ENCODE measurements around the gene PRKCB.

Gene PRKCB

DNA sequence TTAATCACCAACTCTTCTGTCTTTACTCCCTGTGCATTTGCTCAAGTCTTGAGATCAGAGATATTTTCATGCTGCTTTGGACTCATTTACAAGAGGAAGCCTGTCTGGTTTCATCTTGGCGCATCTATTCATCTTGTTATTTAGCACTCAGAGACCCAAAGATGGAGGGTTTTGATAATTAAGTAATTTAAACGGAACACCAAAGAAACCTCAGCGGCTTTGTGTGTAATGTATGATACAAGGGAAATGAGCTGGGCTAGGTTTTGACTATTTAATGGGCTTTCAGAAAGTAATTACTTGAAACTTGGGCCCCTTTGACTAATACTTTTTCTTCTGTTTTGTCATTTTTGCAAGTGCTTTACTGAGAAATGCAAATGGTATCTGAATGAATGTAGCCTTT is 354.2 kb downstream of the PRKCB start:
- Histone ChIP-seq H3K4me1 (ENCODE audit: control insufficient read depth in 2 of 2, insufficient read depth in 2 of 2, low read length in 2 of 2) (no peaks in the 10 kb centered on the region), H3K27me3 (ENCODE audit: control insufficient read depth in 2 of 2, insufficient read depth in 2 of 2, low read length in 2 of 2) (no peaks in the 10 kb centered on the region), H3K27ac (ENCODE audit: low read depth in 2 of 2, low read length in 2 of 2) (no peak overlapping the region), H3K9me3 (ENCODE audit: control insufficient read depth in 2 of 2, low read length in 2 of 2) (no peaks in the 10 kb centered on the region), H3K9ac (ENCODE audit: low read depth in 1 of 2, low read length in 2 of 2) (no peak overlapping the region), H3K36me3 (ENCODE audit: control insufficient read depth in 2 of 2, insufficient read depth in 2 of 2, low read length in 2 of 2) (peaks cover 0 to 3% of the 10 kb centered on the region in 2 donors), H3K4me3 (ENCODE audit: low read length in 2 of 2) (no peak overlapping the region)

DNA sequence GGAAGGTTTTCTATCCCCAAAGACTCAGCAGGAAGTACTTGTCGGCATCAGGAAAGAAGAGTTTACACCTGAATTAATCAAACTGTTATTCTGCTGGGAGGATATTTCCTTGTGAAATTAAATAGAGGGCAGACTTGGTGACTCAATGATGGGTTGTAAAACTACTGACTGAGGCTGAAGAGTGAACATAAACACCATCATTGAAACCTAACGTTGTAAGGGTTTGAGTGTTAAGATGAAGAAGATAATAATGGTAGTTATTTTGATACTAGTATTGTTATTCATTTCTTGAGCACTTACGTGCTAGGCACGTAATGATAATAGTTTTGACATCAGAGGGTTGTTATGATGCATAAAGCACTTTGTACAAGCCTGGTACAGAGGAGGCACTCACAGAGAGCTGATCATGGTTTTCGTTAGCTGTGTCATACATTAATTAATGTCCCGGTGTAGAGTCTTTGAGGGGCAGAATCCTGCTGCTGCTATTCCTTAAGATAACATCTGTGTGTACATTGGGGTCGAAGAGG is 356.2 kb downstream of the PRKCB start:
- Histone ChIP-seq H3K9ac (ENCODE audit: low read depth in 1 of 2, low read length in 2 of 2) (no peak overlapping the region), H3K36me3 (ENCODE audit: control insufficient read depth in 2 of 2, insufficient read depth in 2 of 2, low read length in 2 of 2) (peaks cover 0 to 3% of the 10 kb centered on the region in 2 donors), H3K9me3 (ENCODE audit: control insufficient read depth in 2 of 2, low read length in 2 of 2) (no peaks in the 10 kb centered on the region), H3K4me3 (ENCODE audit: low read length in 2 of 2) (no peak overlapping the region), H3K27me3 (ENCODE audit: control insufficient read depth in 2 of 2, insufficient read depth in 2 of 2, low read length in 2 of 2) (no peaks in the 10 kb centered on the region), H3K4me1 (ENCODE audit: control insufficient read depth in 2 of 2, insufficient read depth in 2 of 2, low read length in 2 of 2) (no peaks in the 10 kb centered on the region), H3K27ac (ENCODE audit: low read depth in 2 of 2, low read length in 2 of 2) (no peak overlapping the region)

DNA sequence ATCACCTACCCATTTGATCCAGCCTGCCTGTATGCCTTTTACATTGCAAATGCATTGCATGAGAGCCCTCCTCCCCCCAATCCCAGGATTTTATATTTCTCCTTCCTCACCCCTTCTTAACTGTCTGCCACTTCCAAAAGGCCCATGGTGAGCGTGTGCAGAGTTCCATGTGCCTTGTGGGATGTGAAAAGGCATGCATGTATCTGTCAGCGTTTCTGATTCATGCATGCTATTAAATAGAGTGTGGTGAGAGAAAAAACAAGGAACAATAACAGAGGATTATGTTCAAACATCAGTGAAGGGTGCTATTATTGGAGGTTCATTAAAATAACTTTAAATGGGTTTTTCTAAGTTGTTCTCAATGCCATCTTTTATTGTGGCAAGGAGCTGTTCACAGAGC is 359.4 kb downstream of the PRKCB start:
- Histone ChIP-seq H3K4me1 (ENCODE audit: control insufficient read depth in 2 of 2, insufficient read depth in 2 of 2, low read length in 2 of 2) (no peaks in the 10 kb centered on the region), H3K9ac (ENCODE audit: low read depth in 1 of 2, low read length in 2 of 2) (no peak overlapping the region), H3K27ac (ENCODE audit: low read depth in 2 of 2, low read length in 2 of 2) (no peak overlapping the region), H3K9me3 (ENCODE audit: control insufficient read depth in 2 of 2, low read length in 2 of 2) (no peaks in the 10 kb centered on the region), H3K27me3 (ENCODE audit: control insufficient read depth in 2 of 2, insufficient read depth in 2 of 2, low read length in 2 of 2) (no peaks in the 10 kb centered on the region), H3K4me3 (ENCODE audit: low read length in 2 of 2) (no peak overlapping the region), H3K36me3 (ENCODE audit: control insufficient read depth in 2 of 2, insufficient read depth in 2 of 2, low read length in 2 of 2) (peaks cover 0 to 3% of the 10 kb centered on the region in 2 donors)

DNA sequence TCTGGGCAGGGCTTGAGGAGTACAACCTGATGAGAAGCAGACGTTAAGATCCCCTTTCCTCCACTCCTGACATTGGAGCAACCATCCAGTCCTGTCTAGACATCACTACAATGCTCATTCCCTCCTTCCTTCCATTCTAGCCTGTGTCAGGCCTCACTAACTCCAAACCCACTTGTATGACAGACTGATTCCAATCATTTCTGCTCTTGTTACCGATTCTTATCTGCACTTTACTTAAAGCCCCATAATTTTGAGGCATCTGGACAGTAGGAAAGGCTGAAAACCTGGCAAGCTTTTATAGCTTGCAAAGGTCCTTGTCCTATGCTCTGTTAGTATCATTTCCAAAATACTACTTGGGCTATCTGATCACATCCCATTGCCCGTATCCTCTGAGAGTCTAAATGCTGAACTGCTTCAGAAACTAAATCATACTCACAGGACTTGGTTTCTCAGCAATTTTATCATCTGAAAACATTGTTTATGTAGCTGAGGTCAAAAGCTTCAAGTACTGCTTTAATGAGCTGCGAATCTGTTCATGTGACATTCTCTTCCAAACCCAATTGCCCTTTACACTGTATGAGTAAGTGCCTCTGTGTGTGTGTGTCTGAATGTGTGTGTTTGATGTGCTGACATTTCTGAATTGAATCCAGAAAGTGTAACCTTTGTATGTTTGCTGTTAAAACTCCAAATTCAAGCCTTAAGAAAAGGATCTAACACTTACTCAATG is 363.2 kb downstream of the PRKCB start:
- no peaks in the 10 kb centered on the region for H3K4me1 ChIP-seq (ENCODE audit: control insufficient read depth in 2 of 2, insufficient read depth in 2 of 2, low read length in 2 of 2)
- H3K27ac ChIP-seq (ENCODE audit: low read depth in 2 of 2, low read length in 2 of 2) = no peak overlapping the region
- no peak overlapping the region for H3K9ac ChIP-seq (ENCODE audit: low read depth in 1 of 2, low read length in 2 of 2)
- H3K27me3 ChIP-seq (ENCODE audit: control insufficient read depth in 2 of 2, insufficient read depth in 2 of 2, low read length in 2 of 2) = no peaks in the 10 kb centered on the region
- H3K4me3 ChIP-seq (ENCODE audit: low read length in 2 of 2) = no peak overlapping the region
- H3K36me3 ChIP-seq (ENCODE audit: control insufficient read depth in 2 of 2, insufficient read depth in 2 of 2, low read length in 2 of 2) = no peaks in the 10 kb centered on the region
- no peaks in the 10 kb centered on the region for H3K9me3 ChIP-seq (ENCODE audit: control insufficient read depth in 2 of 2, low read length in 2 of 2)

DNA sequence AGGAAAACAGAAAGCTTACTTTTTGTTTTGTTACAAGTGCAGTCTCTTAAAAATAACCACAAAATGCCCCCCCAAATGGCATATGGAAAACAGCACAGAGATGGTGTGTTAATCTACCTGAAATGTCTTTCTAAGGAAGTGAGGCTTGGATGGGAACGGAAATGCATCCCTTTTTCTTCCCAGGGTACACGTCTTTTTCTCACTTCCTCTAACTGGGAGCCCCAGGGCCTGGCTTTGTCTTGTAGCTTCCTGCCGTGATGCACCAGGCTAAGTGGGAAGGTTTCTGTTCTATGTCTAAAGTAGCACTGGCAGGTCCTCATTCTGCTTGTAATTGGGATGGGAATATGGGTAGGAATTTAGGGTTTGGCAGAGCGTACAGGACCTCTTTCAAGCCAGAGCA is 367.9 kb downstream of the PRKCB start:
- Histone ChIP-seq H3K4me1 (ENCODE audit: control insufficient read depth in 2 of 2, insufficient read depth in 2 of 2, low read length in 2 of 2) (no peaks in the 10 kb centered on the region), H3K9me3 (ENCODE audit: control insufficient read depth in 2 of 2, low read length in 2 of 2) (no peaks in the 10 kb centered on the region), H3K9ac (ENCODE audit: low read depth in 1 of 2, low read length in 2 of 2) (no peak overlapping the region), H3K27me3 (ENCODE audit: control insufficient read depth in 2 of 2, insufficient read depth in 2 of 2, low read length in 2 of 2) (no peaks in the 10 kb centered on the region), H3K4me3 (ENCODE audit: low read length in 2 of 2) (no peak overlapping the region), H3K36me3 (ENCODE audit: control insufficient read depth in 2 of 2, insufficient read depth in 2 of 2, low read length in 2 of 2) (peaks cover 0 to 4% of the 10 kb centered on the region in 2 donors), H3K27ac (ENCODE audit: low read depth in 2 of 2, low read length in 2 of 2) (no peak overlapping the region)

DNA sequence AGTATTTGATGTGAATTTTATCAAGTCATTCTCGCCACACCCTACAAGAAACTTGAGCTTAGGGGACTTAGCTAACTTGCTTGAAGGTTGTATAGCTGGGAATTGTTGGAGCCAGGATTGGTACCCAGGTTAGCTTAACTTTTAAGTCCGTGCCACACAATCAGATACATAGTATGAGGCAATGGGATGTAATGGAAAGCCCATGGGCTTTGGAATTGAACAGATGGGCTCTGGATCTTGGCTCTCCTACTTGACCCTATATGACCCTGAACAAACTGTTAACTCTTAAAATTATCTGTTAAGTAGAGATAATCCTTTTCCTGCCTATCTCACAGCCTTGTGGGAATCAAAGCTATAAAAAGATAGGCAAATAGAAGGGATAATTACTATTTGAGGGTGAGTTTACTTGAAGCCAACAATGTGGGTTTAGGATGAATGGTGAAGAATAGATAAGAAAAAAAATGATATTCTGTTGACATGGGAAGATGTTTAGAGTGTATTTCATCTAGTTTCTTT is 368.4 kb downstream of the PRKCB start:
- Histone ChIP-seq H3K9me3 (ENCODE audit: control insufficient read depth in 2 of 2, low read length in 2 of 2) (no peaks in the 10 kb centered on the region), H3K9ac (ENCODE audit: low read depth in 1 of 2, low read length in 2 of 2) (no peak overlapping the region), H3K27ac (ENCODE audit: low read depth in 2 of 2, low read length in 2 of 2) (no peak overlapping the region), H3K27me3 (ENCODE audit: control insufficient read depth in 2 of 2, insufficient read depth in 2 of 2, low read length in 2 of 2) (no peaks in the 10 kb centered on the region), H3K4me3 (ENCODE audit: low read length in 2 of 2) (no peak overlapping the region), H3K36me3 (ENCODE audit: control insufficient read depth in 2 of 2, insufficient read depth in 2 of 2, low read length in 2 of 2) (peaks cover 0 to 4% of the 10 kb centered on the region in 2 donors), H3K4me1 (ENCODE audit: control insufficient read depth in 2 of 2, insufficient read depth in 2 of 2, low read length in 2 of 2) (no peaks in the 10 kb centered on the region)

DNA sequence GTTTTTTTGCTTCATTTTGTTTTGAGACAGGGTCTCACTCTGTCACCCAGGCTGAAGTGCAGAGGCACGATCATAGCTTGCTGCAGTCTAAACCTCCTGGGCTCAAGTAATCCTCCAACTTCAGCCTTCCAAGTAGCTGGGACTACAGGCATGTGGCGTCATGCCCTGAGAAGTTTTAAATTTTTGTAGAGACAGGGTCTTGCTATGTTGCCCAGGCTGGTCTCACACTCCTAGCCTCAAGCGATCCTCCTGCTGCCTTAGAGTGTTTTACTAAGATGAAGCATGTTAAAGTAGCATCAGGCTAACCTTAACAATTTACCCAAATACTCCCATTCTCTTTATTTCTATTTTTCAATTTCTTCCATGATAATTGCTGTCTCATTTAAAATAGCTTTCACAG is 371.1 kb downstream of the PRKCB start:
- no peak overlapping the region for H3K4me3 ChIP-seq (ENCODE audit: low read length in 2 of 2)
- H3K27me3 ChIP-seq (ENCODE audit: control insufficient read depth in 2 of 2, insufficient read depth in 2 of 2, low read length in 2 of 2) = no peaks in the 10 kb centered on the region
- H3K36me3 ChIP-seq (ENCODE audit: control insufficient read depth in 2 of 2, insufficient read depth in 2 of 2, low read length in 2 of 2) = peaks cover 0 to 4% of the 10 kb centered on the region in 2 donors
- H3K27ac ChIP-seq (ENCODE audit: low read depth in 2 of 2, low read length in 2 of 2) = no peak overlapping the region
- H3K4me1 ChIP-seq (ENCODE audit: control insufficient read depth in 2 of 2, insufficient read depth in 2 of 2, low read length in 2 of 2) = no peaks in the 10 kb centered on the region
- H3K9ac ChIP-seq (ENCODE audit: low read depth in 1 of 2, low read length in 2 of 2) = no peak overlapping the region
- H3K9me3 ChIP-seq (ENCODE audit: control insufficient read depth in 2 of 2, low read length in 2 of 2) = no peaks in the 10 kb centered on the region

DNA sequence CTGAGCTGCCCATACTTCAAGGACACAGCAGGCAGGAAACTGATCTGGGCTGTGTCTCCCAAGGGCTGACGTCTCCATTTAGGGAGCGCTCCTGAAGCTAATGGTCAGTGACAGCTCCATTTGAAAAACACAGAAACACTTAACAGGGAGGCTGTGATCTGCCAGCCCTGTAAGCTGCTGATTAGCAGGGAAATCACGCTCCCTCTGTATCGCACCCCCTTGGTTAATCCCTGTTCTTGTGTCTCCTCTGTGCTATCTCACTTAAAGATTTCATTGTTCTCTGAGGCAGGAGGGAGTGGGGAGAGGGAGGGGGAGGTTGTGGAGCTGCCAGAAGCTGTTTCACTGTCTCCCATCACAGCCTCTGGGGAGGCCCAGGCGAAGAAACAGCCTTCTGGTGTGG is 372.9 kb downstream of the PRKCB start:
- Histone ChIP-seq H3K4me1 (ENCODE audit: control insufficient read depth in 2 of 2, insufficient read depth in 2 of 2, low read length in 2 of 2) (no peaks in the 10 kb centered on the region), H3K9me3 (ENCODE audit: control insufficient read depth in 2 of 2, low read length in 2 of 2) (no peaks in the 10 kb centered on the region), H3K27ac (ENCODE audit: low read depth in 2 of 2, low read length in 2 of 2) (no peak overlapping the region), H3K4me3 (ENCODE audit: low read length in 2 of 2) (no peak overlapping the region), H3K27me3 (ENCODE audit: control insufficient read depth in 2 of 2, insufficient read depth in 2 of 2, low read length in 2 of 2) (no peaks in the 10 kb centered on the region), H3K9ac (ENCODE audit: low read depth in 1 of 2, low read length in 2 of 2) (no peak overlapping the region), H3K36me3 (ENCODE audit: control insufficient read depth in 2 of 2, insufficient read depth in 2 of 2, low read length in 2 of 2) (peaks cover 0 to 4% of the 10 kb centered on the region in 2 donors)

DNA sequence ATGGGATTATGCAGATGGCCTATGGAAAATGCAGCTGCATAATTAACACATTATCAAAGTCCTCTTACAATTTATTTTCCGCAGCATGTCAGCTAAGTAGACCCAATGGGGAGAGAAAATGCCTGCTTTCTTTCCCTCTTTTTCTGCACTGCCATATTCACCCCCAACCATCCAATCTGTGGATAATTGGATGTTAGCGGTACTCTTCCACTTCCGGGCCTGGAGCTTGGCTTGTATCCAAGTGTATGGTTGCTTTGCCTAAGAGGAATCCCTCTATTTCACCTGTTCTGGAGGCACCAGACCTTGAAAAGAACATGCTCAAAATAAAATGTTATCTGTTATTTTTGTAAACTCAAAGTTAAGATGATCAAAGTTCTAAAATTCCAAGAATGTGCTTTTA is 379.2 kb downstream of the PRKCB start:
- no peaks in the 10 kb centered on the region for H3K4me1 ChIP-seq (ENCODE audit: control insufficient read depth in 2 of 2, insufficient read depth in 2 of 2, low read length in 2 of 2)
- no peaks in the 10 kb centered on the region for H3K9me3 ChIP-seq (ENCODE audit: control insufficient read depth in 2 of 2, low read length in 2 of 2)
- no peak overlapping the region for H3K27ac ChIP-seq (ENCODE audit: low read depth in 2 of 2, low read length in 2 of 2)
- no peaks in the 10 kb centered on the region for H3K27me3 ChIP-seq (ENCODE audit: control insufficient read depth in 2 of 2, insufficient read depth in 2 of 2, low read length in 2 of 2)
- H3K36me3 ChIP-seq (ENCODE audit: control insufficient read depth in 2 of 2, insufficient read depth in 2 of 2, low read length in 2 of 2) = no peaks in the 10 kb centered on the region
- H3K4me3 ChIP-seq (ENCODE audit: low read length in 2 of 2) = no peak overlapping the region
- no peak overlapping the region for H3K9ac ChIP-seq (ENCODE audit: low read depth in 1 of 2, low read length in 2 of 2)

DNA sequence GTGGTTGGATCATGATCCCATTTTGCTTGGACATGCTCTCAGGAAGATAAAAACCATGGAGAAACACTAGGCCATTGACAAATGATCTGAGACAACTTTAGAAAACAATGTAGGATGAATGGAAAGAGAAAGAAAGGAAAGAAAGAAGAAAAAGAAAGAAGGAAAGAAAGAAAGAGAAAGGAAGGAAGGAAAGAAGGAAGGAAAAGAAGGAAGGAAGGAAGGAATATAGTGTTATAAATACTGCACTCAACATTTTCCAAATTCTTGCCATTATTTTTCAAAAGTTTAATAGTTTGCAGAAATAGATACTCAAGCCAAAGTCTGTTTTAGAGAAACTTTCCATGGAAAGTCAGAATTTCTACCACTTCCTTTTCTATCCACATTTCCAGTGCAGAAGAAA is 381.2 kb downstream of the PRKCB start:
- Histone ChIP-seq H3K27me3 (ENCODE audit: control insufficient read depth in 2 of 2, insufficient read depth in 2 of 2, low read length in 2 of 2) (no peaks in the 10 kb centered on the region), H3K4me3 (ENCODE audit: low read length in 2 of 2) (no peak overlapping the region), H3K4me1 (ENCODE audit: control insufficient read depth in 2 of 2, insufficient read depth in 2 of 2, low read length in 2 of 2) (no peaks in the 10 kb centered on the region), H3K9me3 (ENCODE audit: control insufficient read depth in 2 of 2, low read length in 2 of 2) (no peaks in the 10 kb centered on the region), H3K36me3 (ENCODE audit: control insufficient read depth in 2 of 2, insufficient read depth in 2 of 2, low read length in 2 of 2) (no peaks in the 10 kb centered on the region), H3K9ac (ENCODE audit: low read depth in 1 of 2, low read length in 2 of 2) (no peak overlapping the region), H3K27ac (ENCODE audit: low read depth in 2 of 2, low read length in 2 of 2) (no peak overlapping the region)

All from mucosa of rectum (tissue), 2 donors.